ENCODE data around the gene GIGYF2.

The GIGYF2 gene

GRCh38 chr2:232871418-232871834 lies 174.3 kb downstream of the GIGYF2 start:
- no peak for DNase-seq

GRCh38 chr2:232871835-232872736 lies 175.0 kb downstream of the GIGYF2 start:
- DNase-seq = no peak

DNA sequence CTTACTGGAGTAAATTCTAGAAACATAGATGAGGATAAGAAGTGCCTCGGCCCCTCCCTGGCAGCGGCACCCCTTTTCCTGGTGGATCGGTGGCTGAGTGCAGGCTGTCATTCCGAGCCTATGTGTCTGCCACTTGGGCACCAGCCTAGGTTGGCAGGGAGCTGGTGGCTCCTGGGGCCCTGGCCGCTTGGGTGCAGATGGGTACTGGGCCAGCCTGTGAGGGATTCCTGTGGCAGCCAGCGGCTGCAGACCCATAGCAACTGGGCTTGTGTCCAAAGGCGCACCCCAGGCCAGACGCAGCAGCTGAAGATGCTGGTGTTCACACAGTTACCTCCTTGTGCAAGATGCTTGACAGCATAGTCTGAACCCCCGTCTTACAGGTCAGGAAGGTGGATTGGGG lies 175.7 kb downstream of the GIGYF2 start:
- no peak for DNase-seq

- DNase-seq = no peak
These were observed 176.3 kb downstream of the GIGYF2 start for GRCh38 chr2:232873292-232873908.

DNA sequence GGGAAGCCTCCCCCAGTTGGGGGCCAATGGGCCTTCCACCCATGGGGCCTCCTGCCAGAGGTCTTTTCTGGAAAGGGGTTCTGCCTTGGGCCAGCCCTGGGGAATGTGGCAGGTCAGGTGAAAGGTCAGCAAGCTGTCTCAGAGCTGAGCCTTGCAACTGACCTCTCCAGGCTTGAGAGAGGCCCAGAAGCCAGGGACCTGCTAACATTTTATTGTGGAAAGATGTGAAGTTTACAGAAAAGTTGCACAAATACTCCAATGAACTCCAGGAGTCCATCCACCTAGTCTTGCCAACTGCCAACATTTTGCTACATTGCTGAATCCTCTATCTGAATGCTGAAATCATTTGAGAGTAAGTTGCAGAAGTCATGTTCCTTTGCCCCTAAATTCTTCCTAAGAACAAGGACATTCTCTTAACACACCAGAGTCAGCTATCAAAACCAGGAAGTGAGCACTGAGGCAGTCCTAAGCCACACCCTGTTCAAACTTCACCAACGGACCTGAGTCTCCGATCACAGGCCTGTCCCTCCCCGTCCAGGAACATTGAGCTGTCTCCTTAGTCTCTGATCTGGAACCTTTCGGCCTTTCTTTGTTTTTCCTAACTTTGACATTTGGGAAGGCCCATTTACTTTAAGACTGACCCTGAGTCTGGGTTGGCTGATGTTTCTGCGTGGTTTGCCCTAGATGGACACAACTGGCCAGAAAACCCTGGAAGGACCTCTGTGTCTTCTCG lies 176.9 kb downstream of the GIGYF2 start:
- DNase-seq = no peak

- DNase-seq = no peak
These were observed 177.6 kb downstream of the GIGYF2 start for GRCh38 chr2:232874677-232875223.

DNA sequence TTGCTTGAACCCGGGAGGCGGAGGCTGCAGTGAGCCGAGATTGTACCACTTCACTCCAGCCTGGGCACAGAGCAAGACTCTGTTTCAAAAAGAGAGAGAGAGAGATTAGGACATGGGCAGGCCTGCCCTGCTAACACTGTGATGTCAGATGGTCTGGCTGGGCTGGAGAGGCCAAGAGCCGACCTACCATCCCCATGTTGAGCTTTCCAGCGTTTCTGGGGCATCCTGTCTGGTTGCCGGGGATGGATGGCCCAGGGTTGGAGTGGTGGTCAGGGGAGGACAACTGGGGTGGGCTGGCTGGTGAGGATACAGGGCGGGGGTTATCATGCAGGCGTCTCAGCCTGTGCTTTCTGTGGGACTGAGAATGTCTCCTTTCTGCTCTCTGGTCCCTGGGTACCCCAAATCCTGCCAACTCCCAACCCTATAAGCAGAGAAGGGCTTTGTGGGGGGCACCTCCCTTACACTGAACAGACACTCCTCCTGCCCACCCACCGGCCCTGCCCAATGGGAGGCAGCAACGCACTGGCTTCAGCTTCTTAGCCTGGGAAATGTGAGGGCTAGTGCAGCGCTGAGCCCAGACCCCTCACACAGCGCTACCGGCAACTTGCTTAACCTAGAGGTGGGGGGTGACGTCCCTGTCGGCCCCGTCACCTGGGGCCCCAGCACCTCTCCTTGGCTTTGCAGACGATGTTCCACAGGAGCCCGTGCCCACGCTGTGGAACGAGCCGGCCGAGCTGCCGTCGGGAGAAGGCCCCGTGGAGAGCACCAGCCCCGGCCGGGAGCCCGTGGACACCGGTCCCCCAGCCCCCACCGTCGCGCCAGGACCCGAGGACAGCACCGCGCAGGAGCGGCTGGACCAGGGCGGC lies 178.4 kb downstream of the GIGYF2 start:
- no peak for DNase-seq

DNA sequence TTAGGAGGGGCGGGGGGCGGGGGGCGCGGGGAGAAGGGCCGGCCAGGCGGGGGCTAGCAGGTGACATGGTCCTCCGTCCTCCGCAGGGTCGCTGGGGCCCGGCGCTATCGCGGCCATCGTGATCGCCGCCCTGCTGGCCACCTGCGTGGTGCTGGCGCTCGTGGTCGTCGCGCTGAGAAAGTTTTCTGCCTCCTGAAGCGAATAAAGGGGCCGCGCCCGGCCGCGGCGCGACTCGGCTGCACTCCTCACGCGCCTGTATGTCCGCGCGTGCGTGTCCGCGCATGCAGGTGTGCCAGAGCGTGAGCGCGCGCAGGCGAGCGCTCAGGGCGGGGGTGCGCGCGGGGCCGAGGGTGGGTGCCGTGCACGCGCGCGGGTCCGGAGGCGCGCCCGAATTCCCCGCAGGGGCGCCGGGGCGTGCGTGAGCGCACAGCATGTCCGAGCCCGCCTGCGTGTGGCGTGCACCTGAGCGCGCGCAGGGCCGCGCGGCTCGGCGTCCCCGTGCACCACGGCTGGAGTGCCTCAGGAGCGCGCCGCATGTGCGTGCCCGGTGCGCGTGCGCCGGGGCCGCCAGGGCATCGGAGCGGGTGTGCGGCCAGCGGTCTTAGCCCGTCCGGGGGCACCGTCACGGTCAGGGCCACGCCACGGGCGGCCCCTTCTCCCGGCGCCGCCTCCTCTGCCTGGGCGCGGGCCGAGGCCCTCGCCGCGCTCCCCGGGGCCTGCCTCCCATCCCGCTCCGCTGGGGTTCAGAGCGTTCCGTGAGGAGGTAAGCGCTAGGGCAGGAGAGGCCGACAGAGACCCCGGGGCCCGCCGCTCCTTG lies 179.2 kb downstream of the GIGYF2 start:
- DNase-seq = no peak

GRCh38 chr2:232876978-232877441 lies 179.9 kb downstream of the GIGYF2 start:
- no peak for DNase-seq

- DNase-seq = no peak
These were observed 180.9 kb downstream of the GIGYF2 start for GRCh38 chr2:232877940-232878511.

DNA sequence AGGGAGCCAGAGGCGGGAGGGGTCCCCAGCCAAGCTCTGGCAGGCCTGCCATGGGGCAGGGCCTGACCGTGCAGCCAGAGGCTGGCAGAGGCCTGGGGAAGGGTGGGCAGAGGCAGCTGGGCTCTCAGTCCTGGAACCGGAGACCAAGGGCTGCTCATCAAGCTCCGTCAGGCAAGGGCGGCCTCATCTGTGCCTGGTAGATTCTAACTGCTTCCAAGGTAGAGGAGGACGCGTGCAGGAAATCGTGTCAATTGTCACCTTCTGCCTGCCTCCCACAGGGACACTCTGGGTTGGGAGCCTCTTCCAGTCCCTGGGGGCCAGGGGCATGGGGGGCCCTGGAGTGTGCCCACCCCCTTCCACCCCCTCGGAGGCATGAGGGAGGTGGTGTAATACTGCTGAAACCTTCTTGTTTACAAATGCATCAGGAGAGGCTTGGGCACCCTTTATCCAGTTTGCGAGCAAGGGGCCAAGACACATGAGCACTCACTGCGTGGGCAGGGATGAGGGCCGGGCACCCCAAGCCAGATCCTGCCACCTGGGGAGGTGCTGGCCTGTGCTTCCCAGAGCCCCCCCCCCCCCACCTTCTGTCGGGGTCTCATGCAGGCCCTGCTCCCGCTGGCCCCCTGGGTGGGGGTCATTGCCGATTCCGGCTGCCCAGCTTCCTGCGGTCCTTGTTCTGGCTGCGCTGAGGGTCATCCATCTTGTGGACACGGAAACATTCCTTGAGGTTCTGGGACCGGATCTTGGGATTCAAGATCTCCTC lies 181.9 kb downstream of the GIGYF2 start:
- DNase-seq = no peak

GRCh38 chr2:232879618-232880494 lies 182.7 kb downstream of the GIGYF2 start:
- DNase-seq = no peak

- no peak for DNase-seq
These were observed 183.7 kb downstream of the GIGYF2 start for GRCh38 chr2:232880764-232881351.

DNA sequence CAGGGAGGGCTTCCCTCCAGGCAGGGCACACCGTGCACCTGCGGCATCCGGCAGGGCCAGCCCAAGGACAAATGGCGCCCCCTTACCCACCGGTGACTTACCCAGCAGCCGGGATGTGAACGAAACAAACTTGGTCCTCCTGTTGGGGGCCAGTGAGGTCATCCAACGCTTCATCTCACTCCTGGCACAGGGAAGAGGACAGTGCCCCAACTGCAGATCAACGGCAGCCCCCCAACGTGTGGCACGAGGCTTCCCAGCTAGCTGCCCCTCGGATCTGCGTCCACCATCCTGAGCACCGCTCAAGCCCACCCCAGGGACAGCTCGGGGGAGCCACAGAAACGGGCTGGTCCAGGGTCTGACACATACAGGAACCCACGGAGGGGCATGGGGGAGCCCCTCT lies 185.0 kb downstream of the GIGYF2 start:
- DNase-seq = no peak

- DNase-seq = no peak
These were observed 185.5 kb downstream of the GIGYF2 start for GRCh38 chr2:232882505-232883115.

DNA sequence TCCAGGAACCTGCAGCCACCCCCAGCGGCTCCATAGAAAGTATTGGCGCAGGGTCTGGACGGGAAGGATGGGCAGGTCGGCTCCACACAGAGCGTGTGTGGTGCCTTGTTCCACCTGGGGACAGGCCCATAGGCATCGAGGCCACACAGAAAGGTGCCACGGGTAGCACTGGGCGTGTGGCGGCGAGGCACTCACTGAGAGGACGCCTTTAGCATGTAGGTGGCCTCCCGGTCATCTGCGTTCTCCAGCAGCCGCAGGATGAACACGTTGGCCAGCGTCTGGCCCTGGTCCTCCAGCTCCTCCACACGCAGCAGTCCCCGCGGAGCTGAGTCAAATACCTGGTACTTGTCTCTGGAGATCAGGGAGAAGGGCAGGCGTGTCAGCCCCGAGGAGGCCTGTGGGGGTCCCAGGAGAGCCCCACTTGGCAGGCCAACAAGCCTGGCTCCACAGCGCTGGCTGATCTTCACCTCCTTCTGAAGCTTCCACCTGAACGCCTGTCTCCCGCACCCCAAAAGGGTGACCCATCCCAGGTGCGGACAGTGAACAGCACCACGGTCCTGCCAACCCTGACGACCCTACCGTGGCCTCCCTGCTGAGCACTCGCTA lies 186.1 kb downstream of the GIGYF2 start:
- no peak for DNase-seq

DNA sequence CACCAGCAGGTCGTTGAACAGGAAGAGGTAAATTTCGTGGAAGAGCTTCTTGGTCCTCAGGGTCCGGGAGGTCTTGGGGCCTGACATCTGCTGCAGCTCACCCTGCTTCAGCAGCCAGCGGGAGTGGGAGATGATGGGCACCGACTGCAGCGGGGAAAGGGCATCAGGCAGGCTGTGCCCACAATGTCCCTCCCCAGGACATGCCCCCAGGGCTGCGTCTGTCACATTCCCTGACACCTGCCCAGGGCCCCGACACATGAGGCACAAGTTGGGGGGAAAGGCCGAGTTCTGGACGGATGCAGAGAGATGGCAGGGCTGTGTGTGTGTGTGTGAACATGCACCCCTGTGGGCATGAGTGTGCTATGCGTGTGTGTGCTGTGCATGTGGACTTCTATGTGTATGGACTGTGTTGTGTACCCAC lies 186.9 kb downstream of the GIGYF2 start:
- DNase-seq = no peak

All from cortex of kidney (tissue), 1 donor.